Activated naive CD8-positive, alpha-beta T cell (primary cell): ENCODE data around the gene DMBT1.

Experiments
- H3K27ac Mint-ChIP-seq: one replicate; pipeline ENCODE4 v1.8.0; 2021; ENCODE audit warnings: mixed read lengths
- H3K27me3 Mint-ChIP-seq: one replicate; pipeline ENCODE4 v1.8.0; 2021; ENCODE audit warnings: mixed read lengths
- H3K36me3 Mint-ChIP-seq: one replicate; pipeline ENCODE4 v1.8.0; 2021; ENCODE audit warnings: mixed read lengths
- H3K4me1 Mint-ChIP-seq: one replicate; pipeline ENCODE4 v1.8.0; 2021; ENCODE audit warnings: low read depth, mixed read lengths
- H3K4me3 Mint-ChIP-seq: one replicate; pipeline ENCODE4 v1.8.0; 2021; ENCODE audit warnings: mild to moderate bottlenecking, mixed read lengths
- H3K9me3 Mint-ChIP-seq: one replicate; pipeline ENCODE4 v1.8.0; 2021; ENCODE audit warnings: low read depth, mixed read lengths

Gene DMBT1

DNA sequence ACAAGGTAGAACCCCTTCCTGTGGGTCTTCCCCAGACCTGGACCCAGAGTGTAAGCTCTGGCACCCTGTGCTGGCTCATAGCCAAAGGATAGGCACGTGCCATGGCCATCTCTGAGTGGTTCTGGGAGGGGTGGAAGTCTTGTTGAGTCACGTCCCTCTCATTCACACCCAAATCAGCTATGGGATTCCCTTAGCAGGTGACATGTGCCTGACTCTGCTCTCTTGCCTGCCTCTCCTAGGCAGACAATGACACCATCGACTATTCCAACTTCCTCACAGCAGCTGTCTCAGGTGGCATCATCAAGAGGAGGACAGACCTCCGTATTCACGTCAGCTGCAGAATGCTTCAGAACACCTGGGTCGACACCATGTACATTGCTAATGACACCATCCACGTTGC lies 79.2 kb downstream of the DMBT1 start:
- no peak overlapping the region for H3K4me3 Mint-ChIP-seq
- H3K4me1 Mint-ChIP-seq, result no peaks in the 10 kb centered on the region
- H3K36me3 Mint-ChIP-seq, result no peaks in the 10 kb centered on the region
- peaks cover 5% of the 10 kb centered on the region for H3K27me3 Mint-ChIP-seq
- H3K9me3 Mint-ChIP-seq, result no peaks in the 10 kb centered on the region
- no peak overlapping the region for H3K27ac Mint-ChIP-seq

DNA sequence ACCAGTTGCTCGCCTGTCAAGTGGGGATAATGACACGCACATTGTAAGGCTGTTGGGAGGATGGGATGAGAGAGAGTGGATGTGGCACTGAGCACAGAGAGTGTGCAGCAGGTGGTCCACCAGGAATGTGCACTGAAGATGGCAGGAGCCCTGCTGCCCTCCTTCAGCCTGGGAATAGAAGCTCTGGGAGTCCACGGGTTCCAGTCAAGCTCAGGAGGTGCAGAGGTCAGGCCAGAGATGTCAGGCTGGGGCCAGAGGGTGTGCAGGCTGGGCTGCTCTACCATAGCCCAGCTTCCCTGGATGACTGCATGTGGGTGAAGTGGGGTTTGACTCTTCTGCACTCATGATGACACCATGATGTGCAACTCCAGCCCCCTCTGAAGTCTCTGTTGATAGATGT lies 80.4 kb downstream of the DMBT1 start:
- H3K27me3 Mint-ChIP-seq, result peaks cover 5% of the 10 kb centered on the region
- H3K36me3 Mint-ChIP-seq, result no peaks in the 10 kb centered on the region
- no peak overlapping the region for H3K27ac Mint-ChIP-seq
- no peak overlapping the region for H3K4me3 Mint-ChIP-seq
- no peaks in the 10 kb centered on the region for H3K9me3 Mint-ChIP-seq
- no peaks in the 10 kb centered on the region for H3K4me1 Mint-ChIP-seq

DNA sequence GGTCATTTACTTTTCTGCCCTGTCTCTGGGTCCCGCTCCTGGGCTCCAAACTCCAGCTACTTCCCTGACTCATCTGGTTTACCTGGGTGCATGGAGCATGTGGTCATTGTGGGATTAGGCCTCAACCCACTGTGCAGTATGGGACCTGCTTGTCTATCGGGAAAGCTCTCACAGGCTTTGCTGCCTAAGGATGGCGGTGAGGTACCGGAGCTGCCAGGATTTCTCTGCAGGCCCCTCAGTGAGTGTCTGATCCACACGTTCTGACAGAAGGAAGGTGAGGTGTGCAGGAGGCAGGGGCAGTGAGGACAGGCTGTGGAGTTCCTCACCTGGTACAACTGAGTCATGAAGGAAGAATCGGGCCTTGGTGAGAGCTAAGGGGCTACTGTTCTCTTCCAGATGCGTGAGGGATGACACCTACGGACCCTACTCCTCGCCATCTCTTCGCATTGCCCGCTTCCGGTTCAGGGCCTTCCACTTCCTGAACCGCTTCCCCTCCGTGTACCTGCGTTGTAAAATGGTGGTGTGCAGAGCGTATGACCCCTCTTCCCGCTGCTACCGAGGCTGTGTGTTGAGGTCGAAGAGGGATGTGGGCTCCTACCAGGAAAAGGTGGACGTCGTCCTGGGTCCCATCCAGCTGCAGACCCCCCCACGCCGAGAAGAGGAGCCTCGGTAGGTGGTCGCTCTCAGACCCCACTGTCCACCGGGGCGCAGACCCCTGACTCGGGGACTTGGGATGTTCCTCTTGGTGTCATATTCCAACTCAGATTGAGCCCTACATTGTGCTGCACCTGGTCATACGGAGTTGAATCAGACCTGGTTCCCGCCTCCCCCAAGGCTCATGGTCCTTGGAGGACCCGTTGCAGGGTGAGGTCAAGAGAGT lies 82.4 kb downstream of the DMBT1 start:
- Mint-ChIP-seq H3K4me3 (no peak overlapping the region), H3K27me3 (no peaks in the 10 kb centered on the region), H3K4me1 (no peaks in the 10 kb centered on the region), H3K27ac (no peak overlapping the region), H3K36me3 (no peaks in the 10 kb centered on the region), H3K9me3 (no peaks in the 10 kb centered on the region)

DNA sequence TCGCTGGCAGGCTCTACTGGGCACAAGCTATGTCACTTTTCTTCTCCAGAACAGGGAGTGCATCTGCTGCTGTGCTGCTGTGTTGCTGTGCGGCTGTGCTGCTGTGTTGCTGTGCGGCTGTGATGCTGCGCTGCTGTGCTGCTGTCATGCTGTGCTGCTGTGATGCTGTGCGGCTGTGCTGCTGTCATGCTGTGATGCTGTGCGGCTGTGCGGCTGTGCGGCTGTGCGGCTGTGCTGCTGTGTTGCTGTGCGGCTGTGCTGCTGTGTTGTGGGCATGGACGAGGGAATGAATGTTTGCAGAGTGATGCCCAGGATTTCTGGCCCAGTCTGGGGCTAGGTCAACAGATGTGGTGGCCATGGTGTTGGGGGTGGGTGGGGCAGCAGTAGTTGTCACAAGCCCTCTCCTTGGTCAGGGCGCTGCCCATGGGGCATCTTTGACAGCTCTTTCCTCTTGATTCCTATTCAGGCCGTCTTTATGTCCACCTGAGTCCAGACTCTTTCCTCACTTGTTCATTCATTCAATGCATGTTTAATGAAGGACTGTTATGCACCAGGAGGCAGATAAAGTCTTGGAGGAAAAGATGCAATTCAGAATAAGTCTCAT lies 83.5 kb downstream of the DMBT1 start:
- Mint-ChIP-seq H3K4me1 (no peaks in the 10 kb centered on the region), H3K9me3 (no peaks in the 10 kb centered on the region), H3K27me3 (no peaks in the 10 kb centered on the region), H3K27ac (no peak overlapping the region), H3K36me3 (no peaks in the 10 kb centered on the region), H3K4me3 (no peak overlapping the region)

DNA sequence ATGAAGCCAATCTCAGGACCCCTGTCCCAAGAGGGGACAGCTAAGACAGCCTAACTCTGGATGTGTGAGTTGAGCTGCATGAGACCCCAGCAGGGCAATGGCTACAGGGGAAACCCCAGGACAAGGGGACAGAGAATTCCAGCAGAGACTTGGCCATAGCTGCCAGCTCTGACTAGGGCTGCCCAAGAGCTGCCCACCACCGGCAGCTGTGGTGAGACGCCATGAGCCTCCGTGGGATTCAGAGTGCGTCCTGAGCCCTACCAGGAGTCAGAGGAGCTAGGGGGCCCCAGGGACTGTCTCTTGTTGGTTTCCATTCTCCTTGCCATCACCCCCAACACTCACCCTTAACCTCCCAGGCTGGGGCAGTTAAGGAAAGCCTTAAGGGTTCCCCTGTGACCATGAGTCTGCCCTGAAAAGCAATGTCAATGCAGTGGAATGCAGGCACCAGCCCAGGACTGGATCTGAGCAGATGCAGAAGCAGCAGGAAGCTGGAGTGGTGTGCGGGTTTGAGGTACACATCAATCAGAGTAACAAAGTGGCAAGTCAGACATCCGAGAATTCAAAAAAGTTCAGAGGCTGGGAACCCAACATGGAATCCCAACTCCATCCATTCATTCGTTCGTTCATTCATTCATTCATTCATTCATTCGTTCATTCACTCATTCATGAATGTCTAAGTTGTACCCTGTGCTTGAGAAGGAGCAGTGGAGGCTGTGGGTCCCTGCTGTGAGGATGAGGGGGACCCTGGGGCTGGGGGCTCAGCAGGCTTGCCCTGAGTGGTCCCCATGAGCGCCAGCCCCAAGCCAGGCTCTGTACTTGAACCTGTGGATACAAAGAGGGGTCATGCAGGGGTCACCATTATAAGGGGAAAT lies 86.2 kb downstream of the DMBT1 start:
- H3K36me3 Mint-ChIP-seq, result no peaks in the 10 kb centered on the region
- H3K4me3 Mint-ChIP-seq, result no peak overlapping the region
- H3K27me3 Mint-ChIP-seq, result peaks cover 5% of the 10 kb centered on the region
- H3K27ac Mint-ChIP-seq, result no peak overlapping the region
- H3K4me1 Mint-ChIP-seq, result no peaks in the 10 kb centered on the region
- no peaks in the 10 kb centered on the region for H3K9me3 Mint-ChIP-seq

DNA sequence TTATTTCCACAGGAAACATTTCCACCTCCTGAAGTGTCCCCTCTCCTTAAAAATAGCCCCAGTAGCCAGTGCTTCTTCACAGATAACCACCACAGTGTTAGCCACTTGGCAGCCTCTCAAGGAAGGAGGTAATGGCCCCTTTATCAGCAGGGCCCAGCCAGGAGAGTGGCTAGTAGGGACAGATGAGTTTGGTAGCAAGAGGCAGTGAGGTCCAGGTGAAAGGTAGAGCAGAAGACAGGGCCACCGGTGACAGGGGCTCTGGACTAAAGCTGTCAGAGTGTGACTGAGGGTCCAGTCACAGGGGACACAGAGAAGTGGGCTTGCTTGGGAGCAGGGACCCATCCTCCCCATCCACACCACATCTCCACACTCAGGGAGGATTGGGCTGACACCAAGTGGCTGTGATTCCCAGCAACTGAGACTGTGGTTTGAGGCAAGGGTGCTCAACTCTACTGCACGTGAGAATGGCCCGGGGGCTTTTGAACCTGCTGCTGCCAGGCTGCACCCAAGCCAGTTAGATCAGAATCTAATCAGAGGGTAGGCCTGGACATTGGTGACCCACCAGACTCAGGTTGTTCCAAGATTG lies 86.9 kb downstream of the DMBT1 start:
- no peak overlapping the region for H3K4me3 Mint-ChIP-seq

DNA sequence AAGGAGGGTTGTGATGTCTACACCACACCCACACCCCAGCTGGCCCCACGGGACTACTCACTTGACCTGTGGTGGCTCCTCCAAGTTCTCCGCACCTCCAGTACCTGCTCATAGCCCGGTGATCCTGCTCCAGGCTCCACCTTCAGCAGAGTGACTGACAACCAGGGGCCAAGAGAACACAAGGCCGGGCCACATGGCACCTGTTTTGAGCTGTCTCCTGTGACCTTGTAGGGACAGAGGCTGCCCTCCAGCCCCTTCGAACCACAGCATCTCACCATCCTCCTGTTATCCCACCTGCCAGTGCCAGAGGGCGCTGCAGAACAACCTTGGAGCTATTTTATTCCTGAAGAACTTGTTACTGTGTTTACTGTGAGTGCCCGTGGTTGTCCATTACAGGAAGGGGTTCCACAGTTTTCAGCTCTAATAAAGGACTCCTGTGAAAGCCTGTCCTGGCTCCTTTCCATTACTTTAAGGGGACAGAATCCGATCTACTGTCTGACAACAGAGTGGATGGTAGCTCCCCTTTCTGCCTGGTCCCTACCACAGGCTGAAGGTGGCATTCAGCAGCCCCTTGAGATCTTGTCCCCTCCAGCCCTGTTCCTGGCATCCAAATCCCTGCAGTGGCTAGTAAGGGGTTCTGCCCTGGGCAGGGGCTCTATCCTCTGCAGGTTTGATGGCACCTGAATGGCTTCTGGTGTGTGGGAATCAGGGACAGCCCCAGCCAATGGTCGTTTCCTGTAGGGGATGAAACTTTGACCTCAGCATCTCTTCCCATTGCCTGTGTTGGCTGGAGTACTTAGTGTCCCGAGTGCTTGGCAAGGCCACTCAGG lies 88.3 kb downstream of the DMBT1 start:
- Mint-ChIP-seq H3K9me3 (no peaks in the 10 kb centered on the region), H3K27ac (no peak overlapping the region), H3K4me3 (no peak overlapping the region), H3K36me3 (no peaks in the 10 kb centered on the region), H3K4me1 (no peaks in the 10 kb centered on the region), H3K27me3 (peaks cover 11% of the 10 kb centered on the region)

More for the DNA sequence above, 86.9 kb downstream of the DMBT1 start:
- Mint-ChIP-seq H3K36me3 (no peaks in the 10 kb centered on the region), H3K27ac (no peak overlapping the region), H3K4me1 (no peaks in the 10 kb centered on the region), H3K27me3 (peaks cover 8% of the 10 kb centered on the region), H3K9me3 (no peaks in the 10 kb centered on the region)

DNA sequence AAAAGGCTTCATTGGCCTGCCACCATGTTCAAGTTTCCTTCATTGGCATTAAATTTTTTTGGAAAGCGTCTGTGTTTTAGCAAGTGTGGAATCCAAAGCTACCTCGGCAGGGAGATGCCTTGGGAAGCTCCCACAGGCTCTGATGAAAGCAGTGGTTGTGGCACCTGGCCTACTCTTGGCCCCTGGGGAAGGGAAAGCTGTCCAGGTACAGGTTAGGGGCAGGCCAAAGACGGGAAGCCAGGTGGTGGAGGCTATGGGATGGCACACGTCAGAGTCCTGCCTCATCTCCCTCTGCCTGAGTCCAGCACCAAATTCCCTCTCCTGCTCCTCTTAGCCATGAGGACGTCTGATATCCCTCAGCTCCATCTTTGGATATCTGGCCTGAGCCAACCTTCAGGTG lies 89.3 kb downstream of the DMBT1 start:
- no peaks in the 10 kb centered on the region for H3K4me1 Mint-ChIP-seq
- no peak overlapping the region for H3K27ac Mint-ChIP-seq
- no peak overlapping the region for H3K4me3 Mint-ChIP-seq
- peaks cover 11% of the 10 kb centered on the region for H3K27me3 Mint-ChIP-seq
- H3K36me3 Mint-ChIP-seq, result no peaks in the 10 kb centered on the region
- H3K9me3 Mint-ChIP-seq, result no peaks in the 10 kb centered on the region

DNA sequence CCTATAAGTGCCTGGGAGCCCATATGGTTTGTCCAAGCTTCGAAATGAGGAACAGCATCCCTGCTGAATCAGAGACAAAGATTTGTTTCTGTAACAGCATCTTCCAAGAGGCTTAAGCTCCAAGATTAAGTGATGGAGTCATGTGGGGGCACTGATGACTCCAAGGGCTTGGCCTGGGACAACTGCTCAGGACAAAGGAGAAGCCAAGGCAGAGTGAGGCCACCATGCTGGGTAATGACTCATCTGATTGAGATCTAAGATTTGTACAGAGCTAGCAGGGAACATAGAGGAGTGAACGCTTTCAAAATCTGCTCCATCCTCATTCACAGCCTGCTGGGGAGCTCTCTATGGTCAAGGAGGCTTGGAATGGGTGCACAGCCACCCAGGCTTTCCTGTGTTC lies 89.8 kb downstream of the DMBT1 start:
- Mint-ChIP-seq H3K36me3 (no peaks in the 10 kb centered on the region), H3K27ac (no peak overlapping the region), H3K4me1 (no peaks in the 10 kb centered on the region), H3K9me3 (no peaks in the 10 kb centered on the region), H3K27me3 (peaks cover 13% of the 10 kb centered on the region), H3K4me3 (no peak overlapping the region)

DNA sequence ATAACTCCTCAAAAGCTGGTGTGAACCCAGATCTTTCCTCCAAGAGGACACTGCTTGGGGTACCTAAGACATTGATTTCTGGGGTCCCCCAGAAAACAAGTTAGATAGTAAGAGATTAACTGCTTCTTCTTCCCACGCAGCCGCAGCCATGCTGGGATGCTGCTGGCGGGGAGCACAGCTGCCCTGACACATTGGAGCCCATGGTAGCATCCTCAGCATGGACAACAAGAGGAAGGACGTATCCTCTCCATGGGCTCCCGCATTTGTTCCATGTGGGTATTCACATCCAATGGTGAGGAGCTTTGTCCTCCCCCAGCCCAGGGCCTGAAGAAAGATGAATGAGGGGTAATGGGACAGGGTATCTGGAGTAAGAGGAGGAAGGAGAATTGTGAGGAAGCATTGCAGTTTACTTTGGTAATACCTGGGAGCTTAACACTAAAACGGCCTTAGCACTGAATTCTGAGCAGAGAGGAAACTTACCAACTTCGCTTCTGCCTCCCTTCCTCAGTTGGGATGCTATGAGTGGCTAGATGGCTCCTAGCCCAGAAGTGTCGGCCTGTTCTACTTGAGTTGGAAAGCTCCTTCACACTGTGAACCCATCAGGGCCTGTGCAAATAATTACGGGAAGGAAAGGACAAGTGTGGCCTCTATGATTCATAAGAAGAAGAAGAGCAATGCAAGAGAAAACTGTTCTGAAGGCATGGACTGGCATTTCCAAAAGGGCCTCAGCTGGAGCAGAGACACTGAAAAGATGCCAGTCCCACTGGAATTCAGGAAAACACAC lies 95.2 kb downstream of the DMBT1 start:
- H3K4me1 Mint-ChIP-seq, result no peaks in the 10 kb centered on the region
- no peak overlapping the region for H3K4me3 Mint-ChIP-seq
- no peaks in the 10 kb centered on the region for H3K36me3 Mint-ChIP-seq
- no peak overlapping the region for H3K27ac Mint-ChIP-seq
- no peaks in the 10 kb centered on the region for H3K9me3 Mint-ChIP-seq
- peaks cover 11% of the 10 kb centered on the region for H3K27me3 Mint-ChIP-seq

DNA sequence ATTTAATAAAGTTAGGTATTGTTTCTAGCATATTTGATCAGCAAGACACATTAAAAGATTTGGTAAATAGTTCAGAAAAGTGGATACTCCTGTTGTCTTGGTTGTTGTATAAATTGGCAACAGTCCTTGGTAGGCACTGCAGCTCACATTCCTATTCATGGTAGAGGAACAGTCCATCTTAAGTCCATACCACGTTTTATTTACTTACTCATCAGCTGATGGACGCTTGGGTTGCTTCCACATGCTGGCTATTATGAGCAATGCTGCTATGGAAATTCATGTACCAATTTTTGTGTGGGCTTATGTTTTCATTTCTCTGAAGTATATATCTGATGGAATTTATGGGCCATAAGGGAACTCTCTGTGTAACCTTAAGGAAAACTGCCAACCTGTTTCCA lies 95.8 kb downstream of the DMBT1 start:
- no peak overlapping the region for H3K27ac Mint-ChIP-seq
- H3K9me3 Mint-ChIP-seq, result no peaks in the 10 kb centered on the region
- H3K27me3 Mint-ChIP-seq, result peaks cover 11% of the 10 kb centered on the region
- H3K36me3 Mint-ChIP-seq, result no peaks in the 10 kb centered on the region
- no peaks in the 10 kb centered on the region for H3K4me1 Mint-ChIP-seq
- H3K4me3 Mint-ChIP-seq, result no peak overlapping the region

DNA sequence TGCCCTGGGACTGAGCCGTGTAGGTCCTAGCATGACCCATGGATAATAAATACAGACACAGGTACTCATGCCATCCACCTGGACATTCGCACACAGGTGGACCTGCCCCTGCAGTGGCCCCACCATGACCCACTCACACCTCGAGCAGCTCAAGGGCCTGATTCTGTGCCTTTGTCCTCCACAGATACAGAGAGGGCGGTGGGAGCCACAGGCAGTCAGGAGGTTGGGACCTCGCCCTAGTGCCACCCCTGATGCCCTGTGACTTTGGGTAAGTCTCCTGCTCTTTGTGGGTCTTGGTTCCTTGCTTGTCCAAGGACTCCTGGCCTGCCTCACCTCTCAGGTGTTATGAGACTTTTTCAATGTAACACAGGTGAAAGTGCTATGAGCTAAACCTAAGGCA lies 96.2 kb downstream of the DMBT1 start:
- Mint-ChIP-seq H3K36me3 (no peaks in the 10 kb centered on the region), H3K4me1 (no peaks in the 10 kb centered on the region), H3K4me3 (no peak overlapping the region), H3K27ac (no peak overlapping the region), H3K27me3 (peaks cover 10% of the 10 kb centered on the region), H3K9me3 (no peaks in the 10 kb centered on the region)

DNA sequence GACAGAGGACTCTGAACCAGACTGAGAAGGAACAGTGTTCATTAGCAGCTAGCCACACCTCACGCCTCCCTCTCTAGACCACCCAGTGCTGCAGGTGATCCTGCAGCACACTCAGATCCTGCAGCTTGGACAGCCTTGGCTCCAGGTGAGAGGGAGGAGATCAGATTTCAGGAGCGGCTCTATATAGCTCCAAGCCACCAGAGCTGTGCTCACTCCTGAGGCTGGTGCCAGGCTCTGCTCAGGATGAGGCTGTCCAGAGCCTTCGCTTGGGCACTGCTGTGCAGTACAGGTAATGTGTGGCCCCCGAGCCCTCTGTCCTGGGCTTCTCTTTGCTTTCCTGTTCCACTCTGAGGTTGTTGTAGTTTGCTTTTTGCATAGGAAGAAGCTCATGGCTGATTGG lies 96.7 kb downstream of the DMBT1 start:
- H3K4me1 Mint-ChIP-seq, result no peaks in the 10 kb centered on the region
- H3K4me3 Mint-ChIP-seq, result no peak overlapping the region
- H3K27me3 Mint-ChIP-seq, result peaks cover 7% of the 10 kb centered on the region
- no peak overlapping the region for H3K27ac Mint-ChIP-seq
- no peaks in the 10 kb centered on the region for H3K9me3 Mint-ChIP-seq
- H3K36me3 Mint-ChIP-seq, result no peaks in the 10 kb centered on the region

DNA sequence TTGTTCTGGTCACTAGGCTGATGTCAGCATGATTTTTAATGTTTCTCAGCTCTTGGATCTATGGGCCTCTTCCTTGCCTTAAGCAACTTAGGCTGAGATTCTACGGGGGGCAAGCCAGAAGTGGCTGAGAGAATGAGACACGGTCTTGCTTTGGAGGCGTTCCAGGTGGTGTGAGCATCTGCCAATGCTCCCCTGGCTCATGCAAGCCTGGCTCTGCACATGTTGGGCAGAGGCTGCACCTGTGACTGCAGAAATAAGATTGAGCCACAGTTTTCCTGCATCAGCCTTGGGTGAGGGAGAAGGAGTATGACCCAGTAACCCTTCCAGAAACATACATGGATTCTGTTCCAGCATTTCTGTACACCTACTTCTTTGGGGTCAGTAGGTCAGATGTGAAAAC lies 97.2 kb downstream of the DMBT1 start:
- Mint-ChIP-seq H3K27ac (no peak overlapping the region), H3K36me3 (no peaks in the 10 kb centered on the region), H3K4me3 (no peak overlapping the region), H3K9me3 (no peaks in the 10 kb centered on the region), H3K4me1 (no peaks in the 10 kb centered on the region), H3K27me3 (peaks cover 7% of the 10 kb centered on the region)
